Muscle of arm (tissue), 14 donors: Measurements from ENCODE around the gene LUZP4. TPM values are rescaled to one million over a fixed set of nuclear protein-coding genes. Genes with fewer than 3 reads are reported as not detected.
A peak's percentile ranks its signal among the peaks of the same experiment; 100 is the strongest.
"Not testable (repeated sequence)": the region's sequence is repeated elsewhere in the genome, so short reads cannot be mapped to it uniquely, and the experiment has no call there.

Source experiments
- DNase-seq: peaks from one replicate; pipeline ENCODE4 v3.0.0-alpha.2; 2013
- long read RNA-seq, 11 donors: transcript quantifications; one replicate each; lab custom pipeline, GENCODE V29; 2026
- polyA plus RNA-seq, 12 donors: library from polyadenylated mRNA; unstranded; fragments of 120-200 nt; gene quantifications; one replicate each; pipeline ENCODE4 v1.2.1, GENCODE V29; 2013; ENCODE audit not compliant: insufficient read length in 12 of 12

The LUZP4 gene, protein sequence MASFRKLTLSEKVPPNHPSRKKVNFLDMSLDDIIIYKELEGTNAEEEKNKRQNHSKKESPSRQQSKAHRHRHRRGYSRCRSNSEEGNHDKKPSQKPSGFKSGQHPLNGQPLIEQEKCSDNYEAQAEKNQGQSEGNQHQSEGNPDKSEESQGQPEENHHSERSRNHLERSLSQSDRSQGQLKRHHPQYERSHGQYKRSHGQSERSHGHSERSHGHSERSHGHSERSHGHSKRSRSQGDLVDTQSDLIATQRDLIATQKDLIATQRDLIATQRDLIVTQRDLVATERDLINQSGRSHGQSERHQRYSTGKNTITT
- not detected for polyA plus RNA-seq
- long read RNA-seq, donor 1: 0 reads
- long read RNA-seq, donor 2: 0 reads
- long read RNA-seq, donor 3: 0 reads
- long read RNA-seq, donor 4: 0 reads
- long read RNA-seq, donor 5: 0 reads
- long read RNA-seq, donor 6: 0 reads
- long read RNA-seq, donor 7: 0 reads
- long read RNA-seq, donor 8: 0 reads
- long read RNA-seq, donor 9: 0 reads
- long read RNA-seq, donor 10: 0 reads
- long read RNA-seq, donor 11: 0 reads

DNA sequence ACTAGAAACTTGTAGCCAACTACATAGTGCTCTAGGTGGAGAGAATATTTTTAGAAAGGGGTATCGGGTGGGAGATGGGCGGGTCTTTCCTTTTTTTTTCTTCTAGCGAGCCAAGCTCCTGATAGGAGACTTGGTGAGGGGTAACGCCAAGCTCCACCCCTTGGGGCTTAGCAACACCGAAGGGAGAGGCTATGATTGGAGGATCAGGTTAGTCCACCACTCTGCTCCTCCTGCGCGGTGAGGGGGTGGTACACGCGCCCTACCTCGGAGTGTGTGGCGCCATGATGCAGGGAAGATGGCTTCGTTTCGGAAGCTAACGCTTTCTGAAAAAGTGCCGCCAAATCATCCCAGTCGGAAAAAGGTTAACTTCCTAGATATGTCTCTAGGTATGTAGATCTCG, at the start of gene LUZP4:
Gene LUZP4 (plus strand): TSS at position 251 of the 400 bp plus-strand sequence. CDS start 45 bp downstream, at position 296.
- no peak for DNase-seq

DNA sequence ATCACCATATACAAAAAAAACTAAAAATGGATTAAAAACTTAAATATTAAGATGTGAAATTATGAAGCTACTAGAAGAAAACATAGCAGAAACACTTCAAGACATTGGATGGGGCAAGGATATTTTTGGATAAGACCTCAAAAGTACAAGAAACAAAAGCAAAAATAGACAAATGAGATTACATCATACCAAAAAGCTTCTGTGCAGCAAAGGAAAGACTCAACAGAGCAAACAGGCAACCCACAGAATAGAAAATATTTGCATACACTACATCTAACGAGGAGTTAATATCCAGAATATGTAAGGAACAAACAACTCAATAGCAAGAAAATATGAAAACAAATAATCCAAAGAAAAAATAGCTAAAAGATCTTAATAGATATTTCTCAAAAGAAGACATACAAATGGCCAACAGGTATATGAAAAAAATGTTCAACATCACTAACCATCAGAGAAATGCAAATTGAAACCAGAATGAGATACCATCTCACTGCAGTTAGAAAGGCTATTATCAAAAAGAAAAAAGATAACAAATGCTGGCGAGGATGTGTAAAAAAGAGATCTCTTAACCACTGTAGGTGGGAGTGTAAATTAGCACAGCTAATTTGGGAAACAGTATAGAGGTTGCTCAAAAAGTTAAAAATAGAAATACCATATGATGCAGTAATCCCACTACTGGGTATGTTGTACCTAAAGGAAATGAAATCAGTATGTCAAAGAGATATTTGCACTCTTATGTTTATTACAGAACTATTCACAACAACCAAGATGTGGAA, 37.9 kb upstream of the LUZP4 start:
- DNase-seq: no peak

DNA sequence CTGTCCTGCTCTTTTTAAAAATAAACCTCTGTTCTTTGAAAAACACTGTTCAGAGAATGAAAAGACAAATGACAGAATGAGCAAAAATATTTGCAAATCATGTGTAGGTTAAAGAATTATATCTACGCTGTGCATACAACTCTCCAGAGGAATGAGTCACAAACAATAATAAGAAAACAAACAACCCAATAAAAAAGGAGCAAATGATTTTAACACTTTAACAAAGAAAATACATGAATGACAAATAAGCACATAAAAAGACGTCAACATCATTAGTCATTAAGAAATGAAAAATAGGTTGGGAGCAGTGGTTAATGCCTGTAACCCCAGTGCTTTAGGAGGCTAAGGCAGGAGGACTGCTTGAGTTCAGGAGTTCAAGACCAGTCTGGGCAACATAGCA, 34.5 kb upstream of the LUZP4 start:
- no peak for DNase-seq

DNA sequence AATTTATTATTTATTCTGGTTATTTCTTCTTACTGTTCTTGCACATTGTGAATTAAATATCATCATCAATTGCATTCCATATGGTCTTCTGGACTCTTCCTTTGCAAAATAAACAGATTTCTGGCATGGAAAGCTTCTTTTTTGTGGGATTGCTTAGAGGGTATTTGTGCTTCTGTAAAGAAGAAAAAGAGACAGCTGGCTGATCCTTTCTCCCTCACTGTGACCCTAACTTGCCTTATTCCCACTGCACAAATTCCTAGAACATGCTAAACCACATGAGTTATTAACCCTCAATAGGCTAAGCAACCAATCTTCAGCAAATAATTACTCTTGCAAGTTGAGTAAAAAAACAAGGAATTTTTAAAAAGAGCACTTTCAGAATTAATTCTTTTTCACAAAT, 31.8 kb upstream of the LUZP4 start:
- DNase-seq: no peak

GRCh38 chrX:115259238-115259875, 30.2 kb upstream of the LUZP4 start:
- no peak for DNase-seq

GRCh38 chrX:115260330-115260729, 29.2 kb upstream of the LUZP4 start:
- no peak for DNase-seq

- no peak for DNase-seq
Measured at GRCh38 chrX:115261148-115261547, 28.4 kb upstream of the LUZP4 start.

GRCh38 chrX:115264009-115264408, 25.5 kb upstream of the LUZP4 start:
- no peak for DNase-seq

DNA sequence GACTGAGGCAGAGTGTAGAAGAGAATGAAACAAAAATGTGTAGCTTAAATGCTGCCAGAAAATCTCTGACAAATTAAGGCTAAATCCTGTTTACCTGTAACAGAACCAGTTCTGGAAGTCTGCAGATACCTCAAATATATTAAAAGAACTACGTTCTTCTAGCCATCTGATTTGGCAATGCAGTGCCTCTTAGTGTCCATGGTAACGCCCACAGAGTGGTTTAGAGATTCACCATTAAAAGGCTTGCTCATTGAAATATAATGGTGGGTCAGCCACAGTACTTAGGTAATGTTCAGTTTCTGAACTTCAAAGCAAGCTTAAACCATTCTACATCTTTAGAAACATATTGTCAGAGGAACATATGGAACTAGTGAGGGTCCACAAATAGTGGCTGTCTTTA, 23.2 kb upstream of the LUZP4 start:
- DNase-seq: no peak

GRCh38 chrX:115268421-115268820, 21.1 kb upstream of the LUZP4 start:
- DNase-seq: no peak

- DNase-seq: no peak
Measured at GRCh38 chrX:115269051-115269683, 20.3 kb upstream of the LUZP4 start.

- peak; percentile 0 for DNase-seq
Measured at GRCh38 chrX:115284877-115285276, 4.6 kb upstream of the LUZP4 start.

DNA sequence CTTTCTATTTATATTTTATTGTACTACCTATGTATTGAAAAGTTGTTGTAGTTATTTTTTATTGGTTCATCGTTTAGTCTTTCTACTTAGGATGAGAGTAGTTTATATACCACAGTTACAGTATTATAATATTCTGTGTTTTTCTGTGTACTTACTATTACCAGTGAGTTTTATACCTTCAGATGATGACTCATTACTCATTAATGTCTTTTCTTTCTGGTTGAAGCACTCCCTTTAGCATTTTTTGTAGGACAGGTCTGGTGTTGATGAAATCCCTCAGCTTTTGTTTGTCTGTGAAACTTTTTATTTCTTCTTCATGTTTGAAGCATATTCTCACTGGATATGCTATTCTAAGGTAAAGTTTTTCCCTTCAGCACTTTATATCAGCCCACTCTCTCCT, 7.7 kb downstream of the LUZP4 start:
- no peak for DNase-seq

DNA sequence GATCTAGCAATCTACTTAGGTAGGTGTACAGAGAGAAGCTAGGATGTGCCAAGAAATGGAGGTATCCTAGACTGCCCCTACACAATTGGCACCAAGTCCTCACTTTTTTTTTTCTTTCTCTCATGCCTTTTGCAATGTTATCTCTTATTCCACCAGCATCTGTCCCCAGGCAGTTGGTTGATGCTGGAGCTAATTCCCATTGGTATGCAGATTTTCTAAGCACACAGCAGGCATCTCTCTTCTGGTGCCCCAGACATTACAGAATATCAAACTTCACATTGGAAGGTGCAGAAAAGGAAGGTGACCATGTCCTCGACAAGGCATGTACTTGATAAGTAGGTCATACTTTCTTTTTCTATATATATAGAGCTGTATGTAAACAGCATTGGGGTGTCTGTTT, 21.6 kb downstream of the LUZP4 start:
- DNase-seq: no peak

DNA sequence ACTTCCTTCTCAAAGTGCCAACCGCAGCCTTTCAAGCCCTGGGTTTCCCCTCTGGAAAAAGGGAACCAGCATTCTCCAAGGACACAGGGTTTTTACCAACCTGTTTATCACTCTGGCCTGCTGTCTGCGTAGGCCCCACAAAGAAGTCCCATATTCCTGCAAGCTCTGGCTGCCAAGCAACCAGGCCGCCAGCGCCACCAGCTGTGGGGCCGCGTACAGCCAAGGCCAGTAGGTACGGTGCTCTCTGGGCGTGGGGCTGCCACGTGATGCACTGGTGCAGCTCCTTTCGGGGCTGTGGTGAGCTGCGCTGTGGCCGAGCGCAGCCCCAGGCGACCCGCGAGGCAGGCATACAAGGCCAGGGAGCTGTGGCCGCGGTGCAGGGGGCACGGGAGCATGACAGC, 22.1 kb downstream of the LUZP4 start:
- no peak for DNase-seq

DNA sequence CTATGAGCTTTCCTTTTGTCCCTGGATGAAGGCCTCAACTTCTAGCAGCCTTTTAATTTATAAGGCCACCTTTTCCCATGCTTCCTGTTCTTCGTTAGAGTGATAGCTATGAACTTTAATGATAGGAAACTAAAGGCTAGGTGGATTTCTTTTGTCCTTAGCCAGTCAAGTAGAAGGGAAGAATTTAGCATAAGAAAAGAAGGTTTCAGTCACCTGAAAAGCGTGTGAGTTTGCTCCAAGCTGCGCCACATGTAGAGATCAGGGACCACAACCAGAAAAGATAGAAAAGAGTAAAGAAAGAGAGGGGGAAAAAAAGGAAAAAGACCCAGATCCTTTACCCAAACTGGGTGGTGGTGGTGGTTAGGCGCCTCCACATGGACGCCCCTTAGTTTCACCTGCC, 28.6 kb downstream of the LUZP4 start:
- DNase-seq: no peak

GRCh38 chrX:115322375-115322774, 32.9 kb downstream of the LUZP4 start:
- DNase-seq: no peak

DNA sequence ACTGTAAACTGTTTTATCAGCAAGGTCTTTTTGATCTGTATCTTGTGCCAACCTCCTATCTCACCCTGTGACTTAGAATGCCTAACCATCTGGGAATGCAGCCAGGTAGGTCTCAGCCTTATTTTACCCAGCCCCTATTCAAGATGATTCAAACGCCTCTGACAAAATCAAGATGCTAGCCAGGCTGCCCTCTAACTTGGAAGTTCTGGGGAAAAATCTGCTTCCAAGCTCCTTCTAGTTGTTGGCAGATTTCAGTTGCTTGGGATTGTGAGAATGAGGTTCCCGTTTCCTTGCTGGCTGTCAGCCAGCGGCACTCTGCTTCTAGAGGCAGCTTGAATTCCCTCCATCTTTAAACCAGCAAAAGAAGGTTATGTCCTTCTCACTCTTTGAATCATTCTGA, 34.7 kb downstream of the LUZP4 start:
- no peak for DNase-seq

GRCh38 chrX:115329282-115329681, 39.8 kb downstream of the LUZP4 start:
- DNase-seq: not testable (repeated sequence)

DNA sequence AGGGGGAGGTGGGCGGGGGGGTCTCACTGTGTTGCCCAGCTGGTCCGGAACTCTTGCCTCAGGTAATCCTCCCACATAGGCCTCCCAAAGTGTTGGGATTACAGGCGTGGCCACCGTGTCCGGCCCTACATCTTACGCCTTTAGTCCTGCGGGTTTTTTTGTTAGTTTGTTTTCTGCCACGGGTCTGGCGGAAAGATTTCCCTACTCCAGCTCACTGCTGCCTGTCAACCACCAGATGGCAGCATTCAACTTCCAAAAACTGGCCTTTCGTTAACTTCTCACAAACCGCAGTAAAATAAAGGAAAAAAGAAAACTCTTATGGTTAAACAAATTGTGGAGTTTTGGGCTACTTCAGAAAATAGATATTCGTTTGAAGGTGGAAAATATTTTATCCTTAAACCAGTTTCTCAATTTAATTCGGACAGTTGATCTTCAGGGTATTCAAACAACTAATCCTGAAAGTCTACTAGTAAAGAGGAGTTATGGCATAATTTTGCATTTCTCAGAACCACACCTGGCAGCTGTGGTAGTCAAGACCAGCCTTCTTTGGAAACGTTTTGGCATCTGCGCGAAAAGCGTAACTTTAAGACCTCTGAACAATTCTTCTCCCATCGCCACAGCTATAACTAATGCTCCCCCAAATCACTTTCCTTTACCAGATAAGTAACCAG, 41.1 kb downstream of the LUZP4 start:
- DNase-seq: peak; percentile 81

DNA sequence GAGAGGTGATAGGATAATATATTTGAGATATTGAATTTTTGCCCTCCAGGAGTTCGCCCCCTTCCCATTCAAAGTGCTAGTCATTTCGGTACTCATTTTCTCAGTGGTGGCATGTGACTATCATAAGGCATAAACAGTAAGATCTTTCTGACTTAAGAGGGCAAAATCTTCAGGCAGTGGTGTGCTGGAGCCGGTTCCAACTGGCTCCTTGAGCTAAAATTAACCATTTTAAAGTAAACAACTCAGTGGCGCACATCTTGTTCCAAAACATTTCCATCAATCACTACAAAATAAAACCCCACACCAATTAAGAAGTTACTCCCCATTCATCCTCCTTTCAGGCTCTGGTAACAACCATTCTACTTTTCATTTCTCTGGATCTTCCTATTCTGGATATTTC, 43.3 kb downstream of the LUZP4 start:
- DNase-seq: no peak
